ENCODE data around the gene OR2V2.

DNA sequence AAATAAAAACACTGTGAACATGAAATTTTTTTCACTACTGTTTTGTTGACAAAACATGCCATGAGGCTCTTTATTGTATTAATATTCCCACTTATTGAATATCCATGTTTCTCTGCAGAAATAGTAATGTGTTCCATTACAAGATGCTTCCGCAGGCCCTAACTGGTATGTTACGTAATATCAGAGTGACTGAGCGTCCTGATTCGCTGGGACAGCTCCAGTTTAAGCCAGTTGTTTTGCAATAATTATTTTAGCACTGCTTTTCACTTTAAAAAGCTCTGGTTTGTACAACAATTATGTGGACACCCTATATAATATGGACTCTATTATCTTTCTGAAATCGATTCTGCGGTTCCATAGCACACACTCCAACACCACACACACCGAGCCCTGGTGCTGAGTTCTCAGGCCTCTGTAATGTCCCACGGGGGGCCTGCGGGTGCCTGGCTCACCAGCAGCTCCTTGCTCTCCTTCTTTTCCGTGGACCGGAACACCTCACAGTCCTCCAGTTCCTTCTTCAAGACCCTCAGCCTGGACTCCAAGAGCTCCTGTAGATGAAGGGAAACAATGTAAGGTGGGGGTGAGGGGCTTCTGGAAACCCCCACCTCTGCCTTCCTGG, 55.8 kb downstream of the OR2V2 start:
- TF ChIP-seq POLR2A (IDR thresholded peaks at IDR 0.05; ENCODE audit: low read depth, low read length) (no peak), POLR2AphosphoS5 (IDR thresholded peaks at IDR 0.05; ENCODE audit: low read depth, low read length) (no peak), TAF1 (IDR thresholded peaks at IDR 0.05; ENCODE audit: borderline replicate concordance, low read depth, low read length) (no peak)
